Renal cortex interstitium (tissue), 11 donors: ENCODE results near the gene RNF126. TPM values are rescaled to one million over a fixed set of nuclear protein-coding genes. Genes with fewer than 3 reads are reported as not detected.
A peak's percentile ranks its signal among the peaks of the same experiment; 100 is the strongest.
"Not testable (repeated sequence)": the region's sequence is repeated elsewhere in the genome, so short reads cannot be mapped to it uniquely, and the experiment has no call there.

Source experiments
- DNase-seq, 11 donors: peaks; one replicate each; pipeline ENCODE4 v3.0.0-alpha.2; 2013; ENCODE audit warnings: low read depth in 9 of 11, low spot score in 4 of 11; ENCODE audit errors: extremely low read depth in 1 of 11
- polyA plus RNA-seq, 3 donors: library from polyadenylated mRNA; unstranded; fragments of 120-200 nt; gene quantifications; one replicate each; pipeline ENCODE4 v1.2.1, GENCODE V29; 2013; ENCODE audit not compliant: insufficient read length in 3 of 3

Gene RNF126
- polyA plus RNA-seq, 3 donors, result 21.1 to 36.8 (median 35.7) TPM

DNA sequence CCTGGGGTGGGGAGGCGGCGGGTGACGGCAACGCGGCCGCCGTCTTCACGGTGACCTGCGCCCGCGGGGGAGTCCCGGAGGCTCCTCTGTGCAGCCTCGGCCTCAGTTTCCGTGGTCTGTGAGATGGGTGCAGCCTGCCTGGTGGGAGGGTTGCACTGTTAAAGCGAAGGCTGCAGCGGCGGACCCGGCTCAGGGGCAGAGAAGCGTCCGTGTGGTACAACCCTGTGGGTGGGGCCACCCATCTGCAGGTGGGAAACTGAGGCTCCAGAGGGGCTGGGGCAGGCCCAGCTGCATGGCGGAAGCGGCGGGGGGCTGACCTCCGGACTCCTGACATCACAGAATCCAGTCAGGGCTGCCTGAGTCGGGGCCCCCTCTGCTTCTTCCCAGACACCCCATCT, 22.9 kb downstream of the RNF126 start:
- no peak for DNase-seq

DNA sequence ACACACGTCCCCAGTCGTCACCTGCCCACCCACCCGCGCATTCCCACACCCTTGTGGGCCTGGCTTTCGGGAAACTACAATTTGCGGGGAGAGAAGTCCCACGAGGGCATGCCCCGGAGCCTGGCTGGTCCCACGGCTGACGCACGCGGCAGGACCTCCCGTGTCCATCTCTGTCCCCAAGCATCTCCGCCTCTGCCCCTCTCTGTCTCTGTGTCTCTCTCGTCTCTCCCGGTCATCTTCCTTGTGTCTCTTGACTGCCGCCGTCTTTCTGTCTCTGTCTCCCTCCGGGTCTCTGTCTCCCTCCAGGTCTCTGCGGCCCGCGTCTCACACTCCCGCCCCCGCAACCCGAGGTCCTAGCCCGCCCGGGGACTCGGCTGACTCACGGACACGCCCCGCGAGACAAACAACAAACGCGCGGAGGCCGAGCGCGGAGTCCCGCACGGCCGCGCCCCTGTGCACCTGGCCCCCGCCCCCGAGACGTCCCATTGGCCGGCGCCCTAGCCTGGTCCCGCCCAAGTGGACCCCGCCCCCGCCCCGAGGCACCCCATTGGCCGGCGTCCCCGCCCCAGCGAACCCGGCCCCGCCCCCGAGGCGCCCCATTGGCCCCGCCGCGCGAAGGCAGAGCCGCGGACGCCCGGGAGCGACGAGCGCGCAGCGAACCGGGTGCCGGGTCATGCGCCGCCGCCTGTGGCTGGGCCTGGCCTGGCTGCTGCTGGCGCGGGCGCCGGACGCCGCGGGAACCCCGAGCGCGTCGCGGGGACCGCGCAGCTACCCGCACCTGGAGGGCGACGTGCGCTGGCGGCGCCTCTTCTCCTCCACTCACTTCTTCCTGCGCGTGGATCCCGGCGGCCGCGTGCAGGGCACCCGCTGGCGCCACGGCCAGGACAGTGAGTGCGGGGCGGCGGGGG, 23.5 kb downstream of the RNF126 start, which contains the start of gene FGF22:
Gene FGF22 (plus strand): TSS at position 627 of the 908 bp plus-strand sequence. CDS start 47 bp downstream, at position 674.
- DNase-seq, result peak in 9 of 11 donors; percentile 52 to 84 (median 77)

DNA sequence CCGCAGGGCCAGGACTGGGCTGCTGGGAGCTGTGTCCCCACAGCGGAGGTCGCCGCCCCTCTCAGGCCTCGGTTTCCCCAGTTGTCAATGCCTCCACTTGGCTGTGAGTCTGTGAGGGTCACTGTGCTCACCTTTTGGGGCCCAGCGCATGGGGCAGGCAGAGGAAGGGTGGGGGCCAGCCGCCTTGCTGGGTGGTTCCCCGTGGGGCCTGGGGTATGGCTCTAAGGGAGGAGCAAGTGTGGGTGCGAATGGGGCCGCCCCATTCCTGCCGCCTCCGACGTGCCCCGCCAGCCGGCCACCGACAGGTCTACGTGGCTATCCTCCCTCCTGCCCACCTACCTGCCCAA, 24.1 kb downstream of the RNF126 start:
- DNase-seq, result no peak

DNA sequence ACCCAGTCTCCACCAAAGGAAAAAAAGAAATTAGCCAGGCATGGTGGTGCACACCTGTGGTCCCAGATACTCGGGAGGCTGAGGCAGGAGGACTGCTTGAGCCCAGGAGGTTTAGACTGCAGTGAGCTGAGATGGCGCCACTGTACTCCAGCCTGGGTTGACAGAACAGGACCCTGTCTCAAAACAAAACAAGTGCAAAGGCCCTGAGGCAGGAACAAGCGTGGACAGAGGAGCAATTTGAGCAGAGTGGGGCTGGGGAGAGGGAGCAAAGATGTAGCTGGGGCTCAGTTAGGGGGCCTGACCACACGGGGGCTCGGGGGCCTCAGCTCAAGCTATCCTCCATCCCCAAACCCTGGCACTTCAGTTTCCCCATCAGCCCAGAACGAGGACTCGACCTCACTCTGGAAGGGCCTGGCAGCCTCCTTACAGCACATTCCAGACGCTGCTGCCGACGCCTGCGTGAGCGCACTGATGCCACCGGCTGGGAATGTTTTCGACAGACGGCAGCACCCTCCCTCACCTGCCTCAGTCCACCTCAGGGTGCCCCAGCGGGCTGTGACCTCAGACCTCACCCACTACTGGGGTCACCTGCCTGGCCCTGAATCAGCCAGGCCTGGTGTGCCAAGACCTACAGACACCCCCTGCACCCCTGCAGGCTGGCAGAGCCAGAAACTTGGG, 27.9 kb downstream of the RNF126 start:
- DNase-seq, result no peak

DNA sequence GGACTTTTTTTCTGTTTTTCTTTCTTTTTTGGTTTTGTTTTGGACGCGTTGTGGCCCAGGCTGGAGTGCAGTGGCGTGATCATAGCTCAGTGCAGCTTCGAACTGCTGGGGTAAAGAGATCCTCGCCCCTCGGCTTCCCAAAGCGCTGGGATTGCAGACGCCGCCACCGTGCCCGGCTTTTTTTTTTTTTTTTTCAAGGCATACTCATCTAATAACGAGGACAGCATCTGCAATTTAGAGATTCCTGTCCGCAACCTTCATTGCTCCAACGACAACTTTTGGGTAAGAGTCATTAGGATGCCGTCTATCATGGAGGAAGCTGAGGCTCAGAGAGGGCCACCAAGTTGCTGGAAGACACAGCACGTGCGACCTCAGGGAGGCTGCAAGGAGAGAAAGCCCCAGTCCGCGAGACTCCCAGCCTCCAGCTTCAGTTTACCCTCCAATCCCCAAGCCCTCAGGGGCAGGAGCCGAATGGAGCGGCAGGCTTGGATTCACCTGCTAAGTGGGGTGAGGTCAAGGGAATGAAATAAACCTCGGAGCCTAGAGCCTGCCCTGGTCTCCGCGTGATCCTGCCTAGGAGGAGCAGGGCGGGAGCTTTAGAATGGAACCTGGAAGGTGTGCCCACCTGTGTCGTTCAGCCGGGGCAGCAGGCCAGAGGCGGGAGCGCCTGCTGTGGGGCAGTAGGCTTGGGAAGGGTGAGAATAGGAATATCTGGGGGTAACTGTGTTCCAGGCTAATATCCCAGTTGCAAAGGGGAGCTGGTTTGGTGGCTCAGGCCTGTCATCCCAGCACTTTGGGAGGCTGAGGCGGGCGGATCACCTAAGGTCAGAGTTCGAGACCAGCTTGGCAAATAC, 29.0 kb downstream of the RNF126 start:
- no peak for DNase-seq

DNA sequence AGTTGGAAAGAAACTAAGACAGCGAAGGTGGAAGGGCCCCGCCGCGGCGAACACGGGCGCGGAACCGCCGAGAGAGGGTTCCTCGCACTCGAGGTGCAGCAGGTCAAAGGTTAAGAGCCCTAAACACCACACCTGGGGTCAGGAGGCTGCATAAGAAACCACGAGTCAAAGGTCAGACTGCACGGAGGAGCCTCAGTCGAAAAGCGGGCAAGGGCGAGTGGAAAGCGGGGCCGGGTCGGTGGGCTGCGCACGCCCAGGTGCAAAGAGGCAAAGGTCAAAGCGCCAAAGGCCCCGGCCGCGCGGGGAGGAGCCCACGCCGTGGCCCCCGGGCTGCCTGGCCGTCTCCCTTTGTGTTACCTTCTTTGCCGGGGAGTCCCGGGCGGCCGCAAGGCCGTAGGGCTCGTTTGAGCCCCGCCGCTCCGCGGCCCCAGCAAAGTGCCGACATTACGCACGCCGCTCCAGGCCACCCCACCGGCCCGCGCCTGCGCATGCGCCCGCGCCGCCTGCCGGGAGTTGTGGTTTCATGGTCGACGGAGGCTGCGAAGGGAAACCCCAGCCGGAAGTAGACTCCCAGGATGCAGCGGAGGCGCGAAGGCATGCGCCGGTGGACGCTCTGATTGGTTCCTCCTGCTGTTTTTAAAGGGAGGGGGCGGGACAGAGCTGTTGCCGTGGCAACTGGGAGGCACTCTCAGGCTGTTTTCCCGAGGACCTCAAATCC, 29.8 kb downstream of the RNF126 start, which contains the start of gene POLRMT:
Gene POLRMT (minus strand): TSS at position 470 of the 718 bp plus-strand sequence. CDS start 25 bp downstream, at position 445.
- DNase-seq, result peak; percentile 91 to 98 (median 97)

DNA sequence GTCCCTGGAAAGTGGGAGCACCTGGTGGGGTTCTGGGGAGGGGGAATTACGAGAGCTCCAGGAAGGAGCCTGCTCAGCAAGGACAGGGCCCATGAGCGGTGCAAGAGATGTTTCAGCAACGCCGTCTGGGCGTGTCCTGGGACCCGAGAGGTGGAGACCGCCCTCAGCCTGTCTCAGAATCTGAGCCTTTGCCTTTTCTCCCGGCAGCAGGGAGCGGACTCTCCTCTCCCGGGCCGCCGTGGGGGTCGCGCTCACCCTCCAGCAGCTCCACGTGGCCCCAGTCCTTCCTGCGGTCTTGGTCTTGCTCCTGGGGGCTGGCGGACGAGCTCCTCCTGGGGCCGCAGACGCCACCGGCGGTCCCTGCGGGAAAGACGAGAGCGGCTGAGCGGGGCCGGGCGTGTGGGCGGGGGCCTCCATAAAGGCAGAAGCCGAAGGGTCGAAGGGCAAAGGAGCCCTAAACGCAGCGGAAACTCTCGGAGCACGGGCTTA, 30.4 kb downstream of the RNF126 start:
- DNase-seq, result no peak

DNA sequence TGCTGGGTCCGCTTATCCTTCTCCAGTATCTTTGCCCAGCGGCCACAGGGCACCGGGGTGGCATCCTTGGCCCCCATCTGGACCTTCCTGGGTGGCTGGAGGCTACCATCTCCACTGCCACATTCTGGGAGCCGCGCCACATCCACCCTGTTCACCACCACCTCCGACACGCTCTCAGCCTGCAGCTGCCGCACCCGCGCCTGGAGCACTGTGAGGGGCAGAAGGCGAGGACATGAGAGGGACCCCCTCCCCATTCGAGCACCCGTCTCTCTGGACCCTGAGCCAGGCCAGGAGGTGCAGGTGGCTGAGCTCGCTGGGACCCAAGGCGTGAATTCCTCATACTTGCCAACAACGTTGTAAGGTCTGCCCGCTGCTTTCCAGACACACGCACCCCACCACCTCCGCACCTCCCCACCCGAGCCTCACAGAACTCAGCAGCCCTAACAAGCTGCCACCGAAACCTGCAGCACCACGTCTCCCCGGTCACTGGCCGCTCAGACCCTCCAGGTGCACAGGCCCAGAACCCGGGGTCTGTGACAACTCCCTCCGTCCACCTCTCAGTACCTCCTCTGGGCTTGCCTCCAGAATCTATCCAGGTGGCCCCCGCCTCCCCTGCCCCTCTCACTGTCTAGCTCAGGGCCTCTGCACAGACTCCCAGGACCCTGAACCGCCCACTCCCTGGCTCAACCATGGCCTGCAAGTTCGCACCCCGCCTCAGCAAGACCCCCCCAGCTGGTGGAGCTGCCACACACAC, 32.9 kb downstream of the RNF126 start:
- DNase-seq, result no peak

DNA sequence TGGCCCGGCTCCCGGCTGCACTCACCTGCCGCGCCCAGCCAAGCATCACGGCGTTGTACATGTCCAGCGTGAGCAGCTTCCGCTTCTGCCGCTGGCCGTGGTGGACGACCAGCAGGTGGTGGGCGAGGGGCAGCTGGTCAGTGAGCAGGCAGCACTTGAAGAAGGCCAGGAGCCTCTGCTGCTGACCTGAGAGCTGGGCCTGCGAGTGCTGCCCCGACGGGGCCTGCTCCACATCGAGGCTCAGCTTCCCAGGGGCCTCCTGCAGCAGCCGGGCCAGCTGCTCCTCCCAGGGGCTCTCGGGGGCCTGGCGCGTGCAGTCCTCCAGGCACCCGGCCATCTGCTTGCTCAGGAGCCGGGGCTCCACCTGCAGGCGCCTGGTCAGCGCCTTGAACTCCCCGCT, 33.5 kb downstream of the RNF126 start:
- DNase-seq, result not testable (repeated sequence)

DNA sequence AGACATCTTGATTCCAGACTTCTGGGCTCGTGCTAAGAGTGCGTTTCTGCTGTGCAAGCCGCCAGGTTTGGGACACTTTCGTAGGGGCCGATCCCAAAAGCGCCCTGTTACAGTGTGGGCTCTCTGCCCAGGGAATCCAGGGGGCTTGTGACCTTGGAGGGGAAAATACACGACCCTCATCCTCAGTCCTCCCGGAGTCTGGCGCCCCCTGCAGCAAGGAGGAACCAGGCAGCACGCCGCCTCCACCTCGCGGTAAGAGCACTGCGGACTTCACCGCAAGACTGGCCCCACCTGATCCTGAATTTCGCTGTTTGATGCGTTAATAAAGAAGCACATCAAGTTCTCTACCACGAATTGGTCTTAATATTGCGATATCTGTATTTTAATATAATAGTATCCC, 34.8 kb downstream of the RNF126 start:
- no peak for DNase-seq

DNA sequence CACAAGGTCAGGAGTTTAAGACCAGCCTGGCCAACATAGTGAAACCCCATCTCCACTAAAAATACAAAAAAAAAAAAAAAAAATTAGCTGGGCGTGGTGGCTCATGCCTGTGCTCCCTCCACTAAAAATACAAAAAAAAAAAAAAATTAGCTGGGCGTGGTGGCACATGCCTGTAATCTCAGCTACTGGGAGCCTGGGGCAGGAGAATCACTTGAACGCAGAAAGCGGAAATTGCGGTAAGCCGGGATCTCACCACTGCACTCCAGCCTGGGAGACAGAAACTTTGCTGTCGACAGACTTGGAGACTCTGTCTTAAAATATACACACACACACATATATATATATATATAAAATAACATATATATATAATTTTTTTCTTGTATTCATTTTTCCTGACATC, 36.4 kb downstream of the RNF126 start:
- not testable (repeated sequence) for DNase-seq

DNA sequence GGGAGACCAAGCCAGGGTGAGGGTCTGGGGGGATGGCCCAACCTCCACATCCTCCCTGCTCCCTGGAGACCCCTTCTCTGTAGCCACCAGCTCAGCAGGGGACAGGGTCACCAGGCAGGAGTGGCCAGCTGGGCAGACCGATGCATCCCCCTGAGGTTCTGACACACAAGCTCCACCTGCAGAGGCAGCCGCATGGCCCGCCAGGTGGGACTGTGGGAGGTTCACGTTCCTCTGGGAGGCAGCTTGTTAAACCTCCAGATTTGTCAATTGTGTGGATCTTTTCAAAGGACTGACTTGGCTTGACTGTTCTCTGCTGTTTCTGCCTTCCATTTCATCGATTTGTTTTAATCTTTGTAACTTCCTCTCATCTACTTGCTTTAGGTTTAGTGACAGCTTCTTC, 37.8 kb downstream of the RNF126 start:
- DNase-seq, result no peak

DNA sequence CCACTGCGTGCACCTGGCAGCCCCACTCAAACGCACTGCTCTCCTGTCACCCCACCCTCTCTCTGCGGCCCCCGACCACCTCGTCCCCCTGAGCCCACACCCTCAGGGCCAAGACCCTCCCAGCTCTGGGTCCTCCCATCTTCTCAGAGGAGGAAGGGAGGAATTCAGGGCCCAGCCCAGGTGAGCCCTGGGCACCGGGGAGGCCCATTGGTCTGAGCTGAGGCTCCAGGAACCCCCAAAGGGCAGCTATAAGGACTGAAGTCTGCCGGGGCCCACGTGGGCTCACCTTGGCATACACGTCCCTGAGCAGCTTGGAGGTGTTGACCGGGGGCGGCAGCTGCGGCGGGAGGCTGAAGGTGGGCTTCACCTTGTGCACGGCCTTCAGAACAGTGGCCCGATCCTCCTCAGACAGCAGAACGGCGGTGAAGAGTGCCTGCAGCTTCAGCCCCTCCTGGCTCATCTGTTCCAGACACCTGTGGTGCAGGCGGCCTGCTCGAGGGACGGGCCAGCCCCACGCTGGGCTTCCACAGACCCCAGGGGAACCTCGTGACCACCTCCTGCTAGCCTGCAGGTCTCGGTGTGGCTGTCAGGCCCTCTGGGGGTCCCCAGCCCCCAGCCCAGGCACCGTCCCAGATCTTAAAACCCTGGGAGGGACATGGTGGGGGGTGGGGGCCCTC, 38.4 kb downstream of the RNF126 start:
- no peak for DNase-seq

DNA sequence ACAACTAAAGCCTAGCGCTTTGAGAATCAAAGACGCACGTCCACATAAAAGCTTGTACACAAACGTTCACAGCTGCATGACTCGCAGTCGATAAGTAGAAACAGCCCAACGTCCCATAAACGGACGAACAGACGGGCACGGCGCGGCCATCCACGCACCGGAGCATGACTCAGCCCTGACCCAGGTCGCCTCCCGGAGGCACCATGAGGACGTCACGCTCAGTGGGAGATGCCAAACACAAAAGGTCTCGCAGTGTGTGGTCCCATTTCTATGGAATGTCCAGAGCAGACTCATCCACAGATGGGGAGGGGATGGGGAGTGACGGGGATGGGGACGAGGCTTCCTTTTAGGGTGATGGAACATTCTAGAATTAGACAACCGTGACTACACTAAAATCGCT, 39.0 kb downstream of the RNF126 start:
- DNase-seq, result no peak

DNA sequence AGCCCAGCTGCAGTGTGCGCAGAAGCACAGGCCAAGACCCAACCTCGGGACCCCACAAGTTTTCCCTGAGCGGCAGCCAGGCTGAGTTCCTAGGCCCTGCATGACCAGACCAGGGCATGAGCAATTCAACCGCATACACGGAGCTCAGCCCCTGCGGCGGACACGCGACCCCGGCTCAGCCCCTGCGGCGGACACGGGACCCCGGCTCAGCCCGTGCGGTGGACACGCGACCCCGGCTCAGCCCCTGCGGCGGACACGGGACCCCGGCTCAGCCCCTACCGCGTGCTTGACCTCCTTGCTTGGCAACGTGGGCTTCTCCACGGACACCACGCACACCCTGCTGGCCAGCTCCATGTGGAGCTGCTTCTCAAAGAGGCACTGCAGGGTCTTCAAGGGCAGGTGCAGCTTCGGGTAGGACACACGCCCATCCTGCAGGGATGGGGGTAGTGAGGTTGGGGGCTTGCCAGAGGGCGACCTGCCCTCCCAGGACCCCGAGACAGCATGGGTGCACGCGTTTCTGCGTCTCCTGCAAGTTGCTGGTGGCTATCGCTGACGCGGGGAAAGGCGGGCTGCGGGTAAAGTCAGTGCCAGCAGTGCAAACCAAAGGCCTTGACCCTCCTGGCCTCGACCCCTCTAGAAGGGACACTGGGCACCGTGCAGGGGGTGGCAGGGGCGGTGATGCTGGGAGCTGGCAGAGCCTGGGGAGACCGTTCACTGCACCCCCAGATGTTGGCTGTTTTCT, 39.7 kb downstream of the RNF126 start:
- no peak for DNase-seq

DNA sequence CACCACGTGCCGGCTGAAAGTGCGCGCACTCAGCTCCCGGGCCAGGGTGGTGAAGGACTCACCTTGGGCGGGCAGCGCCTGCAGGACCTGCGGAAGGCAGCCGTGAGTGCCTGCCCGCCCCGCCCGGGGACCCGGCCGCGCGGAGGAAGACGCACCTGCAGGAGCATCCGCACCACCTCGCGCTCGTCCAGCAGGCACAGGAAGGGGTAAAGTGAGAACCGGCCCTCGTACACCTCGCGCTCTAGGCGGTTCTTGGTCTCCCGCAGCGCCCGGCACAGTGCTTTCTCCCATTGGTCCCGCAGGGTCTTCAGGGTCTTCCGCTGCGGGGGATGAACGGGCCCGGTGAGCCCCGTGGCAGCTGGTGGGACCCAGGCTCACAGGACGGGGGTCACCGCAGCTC, 40.3 kb downstream of the RNF126 start:
- DNase-seq, result no peak

DNA sequence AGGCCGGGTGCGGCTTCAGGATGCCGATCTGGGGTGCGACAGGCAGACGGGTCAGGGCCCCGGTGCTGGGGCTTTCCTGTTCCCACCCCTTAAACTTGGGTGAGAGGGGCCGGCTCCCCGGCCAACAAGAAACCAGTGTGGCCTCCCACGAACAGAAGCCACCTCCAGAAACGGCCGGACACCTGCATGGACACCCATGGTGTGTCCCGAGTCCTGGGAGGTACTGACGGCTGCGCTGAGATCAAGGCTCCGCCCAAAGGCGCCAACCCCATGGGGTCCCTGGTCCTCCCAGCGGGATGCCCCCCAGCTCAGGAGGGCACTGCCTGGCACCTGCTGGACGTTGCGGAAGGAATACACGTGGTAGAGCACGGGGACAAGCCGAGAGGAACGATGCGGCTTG, 41.2 kb downstream of the RNF126 start:
- DNase-seq, result no peak
